H1 (cell line): ENCODE measurements around the gene MYO5A. TPM values are rescaled to one million over a fixed set of nuclear protein-coding genes. Genes with fewer than 3 reads are reported as not detected.

ENCODE experiments used
- CTCF ChIA-PET: fragments of 300-600 bp; sonication (Branson Sonifier 250); formaldehyde crosslinking; loops from one replicate; lab custom pipeline; 2021; ENCODE audit not compliant: partially characterized antibody; lab: Charles Lee
- POLR2A ChIA-PET: fragments of 300-600 bp; sonication (Branson Sonifier 250); formaldehyde crosslinking; loops from one replicate; lab custom pipeline; 2021; ENCODE audit warnings: inconsistent platforms; ENCODE audit not compliant: partially characterized antibody; lab: Charles Lee
- DNase-seq, 2 experiments: peaks; one replicate each; pipeline versions ENCODE4 v3.0.0 to v3.0.0-alpha.2; 2010 to 2022; ENCODE audit warnings: low spot score in 2 of 2, low read depth in 1 of 2, mixed read lengths in 1 of 2
- FAIRE-seq: peaks from 2 replicates; lab custom pipeline; 2011; peaks lifted over from hg19 to GRCh38; lab: Jason Lieb, UNC
- H2AFZ ChIP-seq: 2 replicates; pipeline ENCODE4 v1.8.1; 2012; ENCODE audit warnings: low read length, inconsistent platforms
- H2AK5ac ChIP-seq: 2 replicates; pipeline ENCODE4 v1.6.1; 2013; ENCODE audit warnings: low read depth, low read length
- H2BK120ac ChIP-seq: replicated peaks from 2 replicates; pipeline ENCODE3; 2013; ENCODE audit warnings: low read depth, low read length, inconsistent platforms
- H2BK12ac ChIP-seq: 2 replicates; pipeline ENCODE4 v1.6.1; 2013; ENCODE audit warnings: low read depth, low read length
- H2BK15ac ChIP-seq: 2 replicates; pipeline ENCODE4 v1.6.1; 2013; ENCODE audit warnings: low read length
- H2BK20ac ChIP-seq: 2 replicates; pipeline ENCODE4 v1.6.1; 2013; ENCODE audit warnings: low read length
- H2BK5ac ChIP-seq: 2 replicates; pipeline ENCODE4 v1.6.1; 2013; ENCODE audit warnings: low read depth, low read length
- H3K14ac ChIP-seq: 2 replicates; pipeline ENCODE4 v1.6.1; 2013; ENCODE audit warnings: inconsistent platforms; ENCODE audit not compliant: insufficient read length
- H3K18ac ChIP-seq: 2 replicates; pipeline ENCODE4 v1.6.1; 2013; ENCODE audit warnings: low read length; ENCODE audit errors: extremely low read depth
- H3K23ac ChIP-seq: 2 replicates; pipeline ENCODE4 v1.6.1; 2013; ENCODE audit warnings: inconsistent platforms; ENCODE audit not compliant: insufficient read length
- H3K23me2 ChIP-seq: 2 replicates; pipeline ENCODE4 v1.6.1; 2013; ENCODE audit warnings: low read depth, low read length
- H3K27ac ChIP-seq: 2 replicates; pipeline ENCODE4 v1.6.1; 2011; ENCODE audit warnings: low read depth, low read length, inconsistent platforms
- H3K27me3 ChIP-seq, 4 experiments: replicated peaks in 1 of 4; 1 replicate in 1 of 4; 2 replicates in 3 of 4; pipeline versions ENCODE4 v1.6.1 to v1.8.1; 2011 to 2013; ENCODE audit warnings: low read length in 3 of 4, mild to moderate bottlenecking in 3 of 4, inconsistent platforms in 2 of 4, mixed read lengths in 2 of 4, moderate library complexity in 1 of 4; ENCODE audit not compliant: control insufficient read depth in 3 of 4, insufficient read depth in 3 of 4; ENCODE audit errors: extremely low read depth in 1 of 4
- H3K36me3 ChIP-seq, 4 experiments: 2 replicates each; pipeline versions ENCODE4 v1.6.1 to v1.8.1; 2011 to 2013; ENCODE audit warnings: mild to moderate bottlenecking in 4 of 4, low read length in 3 of 4, moderate library complexity in 2 of 4, control low read depth in 1 of 4, inconsistent platforms in 1 of 4; ENCODE audit not compliant: insufficient read depth in 4 of 4, control insufficient read depth in 2 of 4
- H3K4ac ChIP-seq: replicated peaks from 2 replicates; pipeline ENCODE3; 2013; ENCODE audit warnings: low read length, low read depth, mixed read lengths, inconsistent platforms; ENCODE audit not compliant: insufficient read length
- H3K4me1 ChIP-seq, 4 experiments: replicated peaks in 1 of 4; 1 replicate in 1 of 4; 2 replicates in 3 of 4; pipeline versions ENCODE4 v1.6.1 to v1.8.1; 2011 to 2013; ENCODE audit warnings: low read length in 3 of 4, inconsistent platforms in 2 of 4, mixed read lengths in 1 of 4; ENCODE audit not compliant: insufficient read depth in 4 of 4, control insufficient read depth in 3 of 4
- H3K4me2 ChIP-seq, 2 experiments: 2 replicates each; pipeline versions ENCODE4 v1.6.1 to v1.8.1; 2011 to 2013; ENCODE audit warnings: low read depth in 2 of 2, low read length in 2 of 2, control low read depth in 1 of 2, inconsistent platforms in 1 of 2, mild to moderate bottlenecking in 1 of 2; ENCODE audit not compliant: insufficient read depth in 1 of 2
- H3K4me3 ChIP-seq, 4 experiments: fragments of 200-600, 300-600 bp in 1 of 4; sonication (generic), shearing (Covaris generic), sonication (Bioruptor Twin) in 1 of 4; 2 replicates each; pipeline versions ENCODE4 v1.5.1 to v1.8.1; 2011 to 2016; ENCODE audit warnings: low read length in 4 of 4, low read depth in 3 of 4, control low read depth in 2 of 4, inconsistent platforms in 2 of 4, mild to moderate bottlenecking in 2 of 4, mixed read lengths in 1 of 4, moderate library complexity in 1 of 4; ENCODE audit not compliant: insufficient read depth in 2 of 4; ENCODE audit errors: extremely low read depth in 1 of 4
- H3K56ac ChIP-seq: replicated peaks from 2 replicates; pipeline ENCODE3; 2013; ENCODE audit warnings: low read depth, mild to moderate bottlenecking, mixed read lengths, low read length, inconsistent platforms; ENCODE audit not compliant: insufficient read length
- H3K79me1 ChIP-seq: 2 replicates; pipeline ENCODE4 v1.6.1; 2013; ENCODE audit warnings: low read depth, low read length, control low read depth
- H3K79me2 ChIP-seq, 2 experiments: 2 replicates each; pipeline versions ENCODE4 v1.6.1 to v1.8.1; 2012 to 2013; ENCODE audit warnings: low read length in 2 of 2, mild to moderate bottlenecking in 2 of 2, inconsistent platforms in 1 of 2; ENCODE audit not compliant: insufficient read depth in 2 of 2, control insufficient read depth in 1 of 2
- H3K9ac ChIP-seq, 4 experiments: replicated peaks in 1 of 4; 1 replicate in 1 of 4; 2 replicates in 3 of 4; pipeline versions ENCODE4 v1.6.1 to v1.8.1; 2011 to 2013; ENCODE audit warnings: low read depth in 3 of 4, low read length in 3 of 4, control low read depth in 2 of 4, mild to moderate bottlenecking in 2 of 4, moderate library complexity in 2 of 4, inconsistent platforms in 1 of 4; ENCODE audit errors: extremely low read depth in 1 of 4
- H3K9me3 ChIP-seq, 2 experiments: 2 replicates each; pipeline versions ENCODE4 v1.6.1 to v1.8.1; 2012 to 2013; ENCODE audit warnings: mild to moderate bottlenecking in 2 of 2, moderate library complexity in 2 of 2, control low read depth in 1 of 2, inconsistent platforms in 1 of 2, low read depth in 1 of 2, low read length in 1 of 2, mixed read lengths in 1 of 2; ENCODE audit not compliant: insufficient read depth in 2 of 2
- H4K20me1 ChIP-seq, 2 experiments: replicated peaks in 1 of 2; 2 replicates each; pipeline versions ENCODE3 to v1.8.1; 2011 to 2013; ENCODE audit warnings: inconsistent platforms in 2 of 2, low read length in 2 of 2, mild to moderate bottlenecking in 1 of 2; ENCODE audit not compliant: insufficient read depth in 2 of 2, control insufficient read depth in 1 of 2
- H4K5ac ChIP-seq: 2 replicates; pipeline ENCODE4 v1.6.1; 2013; ENCODE audit warnings: low read length, low read depth, mixed read lengths, inconsistent platforms; ENCODE audit not compliant: insufficient read length
- H4K8ac ChIP-seq: 2 replicates; pipeline ENCODE4 v1.8.0; 2013; ENCODE audit warnings: mild to moderate bottlenecking, moderate library complexity, low read length, inconsistent platforms; ENCODE audit not compliant: insufficient read depth; ENCODE audit errors: extremely low read depth
- H4K91ac ChIP-seq: replicated peaks from 2 replicates; pipeline ENCODE3; 2013; ENCODE audit warnings: low read length, mixed read lengths, inconsistent platforms; ENCODE audit not compliant: insufficient read length
- ASH2L ChIP-seq: fragments of 200-600, 300-600 bp; sonication (generic); IDR thresholded peaks from one replicate; pipeline ENCODE4 v1.7.1; 2017; ENCODE audit warnings: low read length
- CBX5 ChIP-seq: fragments of 300-800, 300-1000 bp; sonication (generic); IDR thresholded peaks from 2 replicates; pipeline ENCODE4 v1.7.1; 2016; ENCODE audit warnings: antibody characterized with exemption, low read length, low read depth
- CBX8 ChIP-seq: fragments of 300-800, 300-1000 bp; sonication (generic); IDR thresholded peaks from 2 replicates; pipeline ENCODE4 v1.7.1; 2016; ENCODE audit warnings: low read depth, low read length, borderline replicate concordance
- CREB1 ChIP-seq: IDR thresholded peaks from 2 replicates; pipeline ENCODE4 v1.6.1; 2012; ENCODE audit warnings: inconsistent platforms
- GABPA ChIP-seq: IDR thresholded peaks from 2 replicates; pipeline ENCODE4 v1.6.1; 2011; ENCODE audit warnings: mild to moderate bottlenecking, low read length, moderate library complexity, borderline replicate concordance; ENCODE audit not compliant: insufficient read depth
- GTF2F1 ChIP-seq: IDR thresholded peaks from 2 replicates; pipeline ENCODE4 v1.6.1; 2012; ENCODE audit warnings: low read depth, low read length, improper control_type of control experiment, borderline replicate concordance
- KDM1A ChIP-seq: fragments of 200-600, 300-600 bp; sonication (generic); IDR thresholded peaks from 2 replicates; pipeline ENCODE4 v1.7.1; 2016; ENCODE audit warnings: mild to moderate bottlenecking, low read length, borderline replicate concordance
- PHF8 ChIP-seq: fragments of 200-600 bp; sonication (generic); conservative IDR thresholded peaks from 2 replicates; pipeline ENCODE4 v1.7.1; 2012; ENCODE audit warnings: low read depth, mild to moderate bottlenecking, inconsistent platforms, low read length, moderate library complexity
- POLR2AphosphoS5 ChIP-seq: IDR thresholded peaks from 2 replicates; pipeline ENCODE4 v1.6.1; 2011; ENCODE audit warnings: low read depth, low read length
- SIX5 ChIP-seq: IDR thresholded peaks from 2 replicates; pipeline ENCODE4 v1.6.1; 2011; ENCODE audit warnings: mild to moderate bottlenecking, low read depth, low read length
- SP1 ChIP-seq: IDR thresholded peaks from 2 replicates; pipeline ENCODE4 v1.6.1; 2011; ENCODE audit warnings: low read depth, low read length
- SRF ChIP-seq: IDR thresholded peaks from 2 replicates; pipeline ENCODE4 v1.6.1; 2011; ENCODE audit warnings: mild to moderate bottlenecking, low read depth, low read length, moderate library complexity
- TCF12 ChIP-seq: IDR thresholded peaks from 2 replicates; pipeline ENCODE4 v1.6.1; 2011; ENCODE audit warnings: low read depth, mild to moderate bottlenecking, low read length
- YY1 ChIP-seq: IDR thresholded peaks from 2 replicates; pipeline ENCODE4 v1.6.1; 2011; ENCODE audit warnings: low read depth, mild to moderate bottlenecking, low read length
- WGBS, 2 experiments: shearing (Covaris generic) in 1 of 2; methylation state at CpG; one replicate each; pipeline versions ENCODE4 v1.1.6 to v1.1.7; 2013 to 2015; ENCODE audit warnings: low lambda C conversion rate in 2 of 2, mixed read lengths in 2 of 2, inconsistent platforms in 1 of 2, low coverage in 1 of 2, missing lambda C conversion rate in 1 of 2; ENCODE audit not compliant: insufficient replicate concordance in 2 of 2, insufficient coverage in 1 of 2, insufficient read length in 1 of 2; ENCODE audit errors: extremely low coverage in 1 of 2, missing lambda C conversion rate in 1 of 2; 5-methylcytosine and 5-hydroxymethylcytosine counted together
- polyA plus RNA-seq, 7 experiments: library from polyadenylated mRNA; depleted of rRNA in 3 of 7; stranded (reverse) in 5 of 7; unstranded in 2 of 7; fragments of >200 nt in 5 of 7; fragments of 200-250 nt in 2 of 7; gene quantifications; 1 replicate in 5 of 7; 2 replicates in 1 of 7; 4 replicates in 1 of 7; pipeline versions ENCODE4 v1.2.1 to v1.2.3, GENCODE V29; 2011 to 2013; ENCODE audit warnings: missing spikeins in 2 of 7, mixed read lengths in 2 of 7
- total RNA-seq: library from RNA; stranded (reverse); fragmentation: NEBNext Ultra II Directional; extraction: Animal tissue kit (Norgen Biotek cat#: 25700); gene quantifications from 2 replicates; pipeline ENCODE4 v1.2.1, GENCODE V29; 2021
- TF ChIP-seq, protein P1 (sequence below): IDR thresholded peaks from 2 replicates; pipeline ENCODE4 v1.6.1; 2012; ENCODE audit warnings: inconsistent platforms

MYO5A gene
- total and polyA plus RNA-seq, 2 of the 8 experiments (the other 6 are each of a cell fraction or from before 2014, with no cell fraction given): 11.4 to 24.7 TPM

DNA sequence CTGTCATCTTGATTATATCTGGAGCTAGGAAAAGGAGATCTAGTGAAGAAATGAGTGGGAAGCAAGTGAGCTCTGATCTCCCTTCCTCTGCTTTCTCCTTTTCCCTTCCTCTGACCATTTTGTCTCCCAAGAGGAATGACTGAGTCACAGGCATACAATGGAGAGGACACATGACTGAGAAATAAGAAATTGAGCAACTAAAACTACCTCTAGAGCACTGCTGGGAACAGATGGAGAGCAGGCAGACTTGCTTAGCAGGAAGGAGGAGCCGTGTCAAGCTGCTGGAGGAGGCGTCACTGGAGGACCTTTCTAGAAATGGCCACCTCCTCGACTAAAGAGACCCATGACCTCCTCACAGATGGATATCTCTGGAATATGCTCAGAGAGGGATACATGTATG, 166.2 kb downstream of the MYO5A start:
- DNase-seq: no peak
- H3K27ac ChIP-seq: no peak overlapping the region
- ChIA-PET CTCF (interaction anchor here (1.2 to 2.0 kb wide), 2 partner anchors 11 to 13 kb away, joined by 3 to 9 read pairs; no protein-coding TSS in a partner anchor), POLR2A (no interaction called here)
- H3K9ac ChIP-seq: no peak overlapping the region
- no peaks in the 10 kb centered on the region for H3K27me3 ChIP-seq
- H3K4me3 ChIP-seq: no peak overlapping the region
- H2BK15ac ChIP-seq: no peak overlapping the region
- no peak for FAIRE-seq
- no peak overlapping the region for H3K56ac ChIP-seq
- H3K4ac ChIP-seq: no peak overlapping the region
- no peak overlapping the region for H2BK120ac ChIP-seq
- H2AFZ ChIP-seq: no peak overlapping the region
- H3K4me2 ChIP-seq: no peak overlapping the region
- H3K79me1 ChIP-seq: no peaks in the 10 kb centered on the region
- no peaks in the 10 kb centered on the region; a peak in 1 of 7 replicates for H3K4me1 ChIP-seq
- no peak overlapping the region for H2BK12ac ChIP-seq
- no peak overlapping the region for H2AK5ac ChIP-seq
- H3K9me3 ChIP-seq: no peaks in the 10 kb centered on the region
- no peak overlapping the region for H3K23ac ChIP-seq
- no peak overlapping the region for H3K14ac ChIP-seq
- H2BK5ac ChIP-seq: no peak overlapping the region
- no peak overlapping the region for H4K8ac ChIP-seq
- H4K5ac ChIP-seq: no peak overlapping the region
- 91% methylated on average over 3 of the region's 3 CpGs; no CpG with 5 or more reads in 1 of the 2 experiments for WGBS, 2 experiments
- no peaks in the 10 kb centered on the region for H3K23me2 ChIP-seq
- H2BK20ac ChIP-seq: no peak overlapping the region
- H3K79me2 ChIP-seq: no peaks in the 10 kb centered on the region
- peaks cover 0 to 7% (median 3%) of the 10 kb centered on the region in 4 experiments; a peak in 2 of 8 replicates for H3K36me3 ChIP-seq
- H4K91ac ChIP-seq: no peak overlapping the region
- no peaks in the 10 kb centered on the region for H4K20me1 ChIP-seq
- no peak overlapping the region for H3K18ac ChIP-seq
- TF ChIP-seq, protein P1, sequence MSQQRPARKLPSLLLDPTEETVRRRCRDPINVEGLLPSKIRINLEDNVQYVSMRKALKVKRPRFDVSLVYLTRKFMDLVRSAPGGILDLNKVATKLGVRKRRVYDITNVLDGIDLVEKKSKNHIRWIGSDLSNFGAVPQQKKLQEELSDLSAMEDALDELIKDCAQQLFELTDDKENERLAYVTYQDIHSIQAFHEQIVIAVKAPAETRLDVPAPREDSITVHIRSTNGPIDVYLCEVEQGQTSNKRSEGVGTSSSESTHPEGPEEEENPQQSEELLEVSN: no peak
- TF ChIP-seq YY1 (no peak), GABPA (no peak), CREB1 (no peak), PHF8 (no peak), CBX5 (no peak), ASH2L (no peak), GTF2F1 (no peak), SP1 (no peak), CBX8 (no peak), KDM1A (no peak), SRF (no peak), TCF12 (no peak), SIX5 (no peak), POLR2AphosphoS5 (no peak)
